HL-60 (cell line): Measurements from ENCODE around the gene PLXDC2.

Experiments used
- DNase-seq, 2 experiments: peaks; one replicate each; pipeline ENCODE4 v3.0.0-alpha.2; 2010 to 2020; ENCODE audit warnings: low read depth in 1 of 2, low spot score in 1 of 2
- H3K27ac ChIP-seq: fragments of 250-450 bp; sonication (Bioruptor Pico); replicated peaks from 2 replicates; pipeline ENCODE4 v1.5.1; 2020; ENCODE audit warnings: mild to moderate bottlenecking, moderate library complexity
- H3K27me3 ChIP-seq: fragments of 250-450 bp; sonication (Bioruptor Pico); 2 replicates; pipeline ENCODE4 v1.5.1; 2021; ENCODE audit warnings: mild to moderate bottlenecking, moderate library complexity; ENCODE audit not compliant: insufficient read depth, poor library complexity, severe bottlenecking
- H3K4me3 ChIP-seq: replicated peaks from 2 replicates; pipeline ENCODE4 v1.5.1; 2011; ENCODE audit warnings: mild to moderate bottlenecking, control low read depth, low read length; ENCODE audit not compliant: insufficient read depth
- GABPA ChIP-seq: IDR thresholded peaks from 2 replicates; pipeline ENCODE4 v1.6.1; 2012; ENCODE audit warnings: low read depth
- POLR2AphosphoS5 ChIP-seq: IDR thresholded peaks from 2 replicates; pipeline ENCODE4 v1.6.1; 2012; ENCODE audit warnings: low read depth
- SPI1 ChIP-seq: IDR thresholded peaks from 2 replicates; pipeline ENCODE4 v1.6.1; 2012; ENCODE audit warnings: low read depth, mild to moderate bottlenecking, borderline replicate concordance
- TF ChIP-seq, protein P1 (sequence below): IDR thresholded peaks from 2 replicates; pipeline ENCODE4 v1.6.1; 2012; ENCODE audit warnings: low read depth; ENCODE audit not compliant: insufficient replicate concordance
- TF ChIP-seq, protein P2 (sequence below): IDR thresholded peaks from one replicate; pipeline ENCODE4 v1.5.1; 2011; ENCODE audit warnings: low read length, control low read depth, inconsistent platforms; ENCODE audit not compliant: insufficient read depth

PLXDC2 gene

DNA sequence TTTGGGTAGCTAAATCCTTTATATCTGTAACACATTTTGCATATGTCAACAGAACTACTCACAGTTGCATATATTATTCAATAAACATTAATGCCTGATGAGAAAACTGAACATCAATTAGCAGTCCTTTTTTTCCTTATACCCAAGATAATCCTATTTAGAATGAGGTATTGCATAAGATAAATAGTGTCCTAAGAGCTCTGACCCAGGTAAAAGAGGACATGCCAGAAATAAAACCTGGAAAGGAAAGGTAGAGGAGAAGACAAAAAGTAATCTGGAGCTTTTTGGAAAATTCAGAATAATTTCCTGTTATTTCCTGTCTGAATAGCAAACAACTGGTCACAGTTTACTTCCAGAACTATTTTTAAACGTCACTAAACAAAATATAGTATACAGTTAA lies 204.4 kb downstream of the PLXDC2 start:
- no peaks in the 10 kb centered on the region for H3K27me3 ChIP-seq
- no peak overlapping the region for H3K27ac ChIP-seq
- TF ChIP-seq, protein P1, sequence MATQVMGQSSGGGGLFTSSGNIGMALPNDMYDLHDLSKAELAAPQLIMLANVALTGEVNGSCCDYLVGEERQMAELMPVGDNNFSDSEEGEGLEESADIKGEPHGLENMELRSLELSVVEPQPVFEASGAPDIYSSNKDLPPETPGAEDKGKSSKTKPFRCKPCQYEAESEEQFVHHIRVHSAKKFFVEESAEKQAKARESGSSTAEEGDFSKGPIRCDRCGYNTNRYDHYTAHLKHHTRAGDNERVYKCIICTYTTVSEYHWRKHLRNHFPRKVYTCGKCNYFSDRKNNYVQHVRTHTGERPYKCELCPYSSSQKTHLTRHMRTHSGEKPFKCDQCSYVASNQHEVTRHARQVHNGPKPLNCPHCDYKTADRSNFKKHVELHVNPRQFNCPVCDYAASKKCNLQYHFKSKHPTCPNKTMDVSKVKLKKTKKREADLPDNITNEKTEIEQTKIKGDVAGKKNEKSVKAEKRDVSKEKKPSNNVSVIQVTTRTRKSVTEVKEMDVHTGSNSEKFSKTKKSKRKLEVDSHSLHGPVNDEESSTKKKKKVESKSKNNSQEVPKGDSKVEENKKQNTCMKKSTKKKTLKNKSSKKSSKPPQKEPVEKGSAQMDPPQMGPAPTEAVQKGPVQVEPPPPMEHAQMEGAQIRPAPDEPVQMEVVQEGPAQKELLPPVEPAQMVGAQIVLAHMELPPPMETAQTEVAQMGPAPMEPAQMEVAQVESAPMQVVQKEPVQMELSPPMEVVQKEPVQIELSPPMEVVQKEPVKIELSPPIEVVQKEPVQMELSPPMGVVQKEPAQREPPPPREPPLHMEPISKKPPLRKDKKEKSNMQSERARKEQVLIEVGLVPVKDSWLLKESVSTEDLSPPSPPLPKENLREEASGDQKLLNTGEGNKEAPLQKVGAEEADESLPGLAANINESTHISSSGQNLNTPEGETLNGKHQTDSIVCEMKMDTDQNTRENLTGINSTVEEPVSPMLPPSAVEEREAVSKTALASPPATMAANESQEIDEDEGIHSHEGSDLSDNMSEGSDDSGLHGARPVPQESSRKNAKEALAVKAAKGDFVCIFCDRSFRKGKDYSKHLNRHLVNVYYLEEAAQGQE = no peak
- TF ChIP-seq SPI1 (no peak), POLR2AphosphoS5 (no peak), GABPA (no peak)
- TF ChIP-seq, protein P2, sequence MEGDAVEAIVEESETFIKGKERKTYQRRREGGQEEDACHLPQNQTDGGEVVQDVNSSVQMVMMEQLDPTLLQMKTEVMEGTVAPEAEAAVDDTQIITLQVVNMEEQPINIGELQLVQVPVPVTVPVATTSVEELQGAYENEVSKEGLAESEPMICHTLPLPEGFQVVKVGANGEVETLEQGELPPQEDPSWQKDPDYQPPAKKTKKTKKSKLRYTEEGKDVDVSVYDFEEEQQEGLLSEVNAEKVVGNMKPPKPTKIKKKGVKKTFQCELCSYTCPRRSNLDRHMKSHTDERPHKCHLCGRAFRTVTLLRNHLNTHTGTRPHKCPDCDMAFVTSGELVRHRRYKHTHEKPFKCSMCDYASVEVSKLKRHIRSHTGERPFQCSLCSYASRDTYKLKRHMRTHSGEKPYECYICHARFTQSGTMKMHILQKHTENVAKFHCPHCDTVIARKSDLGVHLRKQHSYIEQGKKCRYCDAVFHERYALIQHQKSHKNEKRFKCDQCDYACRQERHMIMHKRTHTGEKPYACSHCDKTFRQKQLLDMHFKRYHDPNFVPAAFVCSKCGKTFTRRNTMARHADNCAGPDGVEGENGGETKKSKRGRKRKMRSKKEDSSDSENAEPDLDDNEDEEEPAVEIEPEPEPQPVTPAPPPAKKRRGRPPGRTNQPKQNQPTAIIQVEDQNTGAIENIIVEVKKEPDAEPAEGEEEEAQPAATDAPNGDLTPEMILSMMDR = no peak
- DNase-seq = no peak
- no peak overlapping the region for H3K4me3 ChIP-seq

DNA sequence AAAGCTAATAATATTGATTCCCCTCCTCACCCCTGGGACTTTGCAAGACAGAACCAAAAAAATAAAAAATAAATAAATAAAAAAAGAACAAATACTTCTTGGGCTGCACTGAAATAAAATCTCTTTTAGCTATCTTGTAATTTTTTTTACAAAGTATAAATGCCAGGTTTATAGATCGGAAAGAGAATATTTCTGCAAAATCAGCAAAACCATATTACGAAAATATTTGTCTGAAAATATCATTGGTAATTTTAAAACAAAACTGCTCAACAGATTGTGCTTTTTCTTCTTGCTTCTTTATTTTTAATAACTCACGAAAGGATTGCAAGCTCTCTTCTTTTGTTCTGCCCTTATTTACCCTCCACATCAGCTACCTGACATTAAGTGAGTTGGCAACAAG lies 213.3 kb downstream of the PLXDC2 start:
- H3K27me3 ChIP-seq = no peaks in the 10 kb centered on the region
- no peak overlapping the region for H3K27ac ChIP-seq
- TF ChIP-seq GABPA = no peak
- TF ChIP-seq SPI1 = no peak
- TF ChIP-seq, protein P2 = no peak
- no peak for TF ChIP-seq POLR2AphosphoS5
- TF ChIP-seq, protein P1 = no peak
- H3K4me3 ChIP-seq = no peak overlapping the region
- no peak for DNase-seq

DNA sequence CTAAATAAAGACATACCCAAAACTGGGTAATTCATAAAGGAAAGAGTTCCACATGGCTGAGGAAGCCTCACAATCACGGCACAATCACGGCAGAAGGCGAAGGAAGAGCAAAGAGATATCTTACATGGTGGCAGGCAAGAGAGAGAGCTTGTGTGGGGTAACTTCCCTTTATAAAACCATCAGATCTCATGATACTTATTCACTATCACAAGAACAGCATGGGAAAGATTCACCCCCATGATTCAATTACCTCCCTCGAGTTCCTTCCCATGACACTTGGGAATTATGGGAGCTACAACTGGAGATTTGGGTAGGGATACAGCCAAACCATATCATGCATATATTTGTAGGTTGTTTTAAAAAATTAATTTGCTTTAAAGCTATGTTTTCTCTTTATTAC lies 217.2 kb downstream of the PLXDC2 start:
- TF ChIP-seq POLR2AphosphoS5 = no peak
- no peak for TF ChIP-seq SPI1
- TF ChIP-seq, protein P1 = no peak
- H3K4me3 ChIP-seq = no peak overlapping the region
- no peak overlapping the region for H3K27ac ChIP-seq
- DNase-seq = no peak
- H3K27me3 ChIP-seq = no peaks in the 10 kb centered on the region
